Measurements from ENCODE around the gene MRPL51.
A peak's percentile ranks its signal among the peaks of the same experiment; 100 is the strongest.
"Not testable (repeated sequence)": the region's sequence is repeated elsewhere in the genome, so short reads cannot be mapped to it uniquely, and the experiment has no call there.

MRPL51 gene

GRCh38 chr12:6532051-6532926 is 39.2 kb upstream of the MRPL51 start:
- DNase-seq: peak; percentile 86

GRCh38 chr12:6530576-6531260 is 37.7 kb upstream of the MRPL51 start:
- DNase-seq: no peak

- DNase-seq: no peak
Measured at GRCh38 chr12:6529291-6529737, 36.3 kb upstream of the MRPL51 start.

GRCh38 chr12:6528539-6529235 is 35.6 kb upstream of the MRPL51 start:
- DNase-seq: no peak

GRCh38 chr12:6527711-6528110 is 34.6 kb upstream of the MRPL51 start:
- no peak for DNase-seq

GRCh38 chr12:6526766-6527525 is 33.9 kb upstream of the MRPL51 start:
- no peak for DNase-seq

GRCh38 chr12:6526201-6526600 is 33.1 kb upstream of the MRPL51 start:
- DNase-seq: no peak

GRCh38 chr12:6524648-6525047 is 31.6 kb upstream of the MRPL51 start:
- no peak for DNase-seq

- no peak for DNase-seq
Measured at GRCh38 chr12:6523708-6524107, 30.6 kb upstream of the MRPL51 start.

GRCh38 chr12:6522193-6522592 is 29.1 kb upstream of the MRPL51 start:
- DNase-seq: no peak

GRCh38 chr12:6520186-6520585 is 27.1 kb upstream of the MRPL51 start:
- no peak for DNase-seq

- DNase-seq: no peak
Measured at GRCh38 chr12:6508087-6508486, 15.0 kb upstream of the MRPL51 start.

GRCh38 chr12:6507102-6507998 is 14.3 kb upstream of the MRPL51 start:
- no peak for DNase-seq

GRCh38 chr12:6500466-6500865 is 7.4 kb upstream of the MRPL51 start:
- DNase-seq: no peak

- not testable (repeated sequence) for DNase-seq
Measured at GRCh38 chr12:6497291-6497690, 4.2 kb upstream of the MRPL51 start.

- DNase-seq: no peak
Measured at GRCh38 chr12:6494968-6495367, 1.9 kb upstream of the MRPL51 start.

- DNase-seq: no peak
Measured at GRCh38 chr12:6494258-6494743, 1.2 kb upstream of the MRPL51 start.

- peak; percentile 89 for DNase-seq
Measured at GRCh38 chr12:6493497-6494257, 615 bp upstream of the MRPL51 start, which contains the start of gene NCAPD2. NCAPD2 (plus strand) TSS chr12:6494102; CDS start chr12:6495099, 997 bp downstream.

GRCh38 chr12:6490673-6491072 is 2.4 kb downstream of the MRPL51 start:
- DNase-seq: not testable (repeated sequence)

GRCh38 chr12:6489449-6489848 is 3.6 kb downstream of the MRPL51 start:
- no peak for DNase-seq

- DNase-seq: no peak
Measured at GRCh38 chr12:6488240-6488639, 4.8 kb downstream of the MRPL51 start.
